Measurements from ENCODE around the gene GPBP1L1. TPM values are rescaled to one million over a fixed set of nuclear protein-coding genes. Genes with fewer than 3 reads are reported as not detected.

The GPBP1L1 gene
- total RNA-seq, 3 donors from 2014 or later, result 167 to 246 (median 179) TPM

DNA sequence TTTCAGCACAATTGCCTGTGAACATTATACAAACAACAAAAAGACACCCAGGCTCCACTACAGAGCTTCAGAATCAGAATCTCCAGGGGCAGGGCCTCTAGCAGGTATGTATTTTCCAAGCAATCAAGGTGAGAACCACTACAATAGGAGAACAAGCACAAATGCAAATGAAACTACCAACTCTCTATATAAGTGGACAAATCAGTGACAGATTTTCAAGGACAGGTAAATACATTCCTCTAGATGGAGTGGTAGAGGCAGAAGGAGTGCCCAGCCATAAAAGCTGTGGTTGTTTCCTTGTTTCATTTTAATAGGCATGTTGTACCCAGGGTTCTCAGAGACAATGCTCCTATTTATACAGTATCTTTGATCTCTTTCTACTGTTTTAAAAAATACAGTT lies 42.4 kb downstream of the GPBP1L1 start:
- Histone ChIP-seq H3K4me3 (no peak overlapping the region), H3K9me3 (no peaks in the 10 kb centered on the region), H3K36me3 (ENCODE audit: low read depth) (peaks cover 4% of the 10 kb centered on the region), H3K4me1 (ENCODE audit: low read depth) (peaks cover 18% of the 10 kb centered on the region)
- peak in 1 of 3 donors; percentile 67 for DNase-seq
- TF ChIP-seq, protein P1, sequence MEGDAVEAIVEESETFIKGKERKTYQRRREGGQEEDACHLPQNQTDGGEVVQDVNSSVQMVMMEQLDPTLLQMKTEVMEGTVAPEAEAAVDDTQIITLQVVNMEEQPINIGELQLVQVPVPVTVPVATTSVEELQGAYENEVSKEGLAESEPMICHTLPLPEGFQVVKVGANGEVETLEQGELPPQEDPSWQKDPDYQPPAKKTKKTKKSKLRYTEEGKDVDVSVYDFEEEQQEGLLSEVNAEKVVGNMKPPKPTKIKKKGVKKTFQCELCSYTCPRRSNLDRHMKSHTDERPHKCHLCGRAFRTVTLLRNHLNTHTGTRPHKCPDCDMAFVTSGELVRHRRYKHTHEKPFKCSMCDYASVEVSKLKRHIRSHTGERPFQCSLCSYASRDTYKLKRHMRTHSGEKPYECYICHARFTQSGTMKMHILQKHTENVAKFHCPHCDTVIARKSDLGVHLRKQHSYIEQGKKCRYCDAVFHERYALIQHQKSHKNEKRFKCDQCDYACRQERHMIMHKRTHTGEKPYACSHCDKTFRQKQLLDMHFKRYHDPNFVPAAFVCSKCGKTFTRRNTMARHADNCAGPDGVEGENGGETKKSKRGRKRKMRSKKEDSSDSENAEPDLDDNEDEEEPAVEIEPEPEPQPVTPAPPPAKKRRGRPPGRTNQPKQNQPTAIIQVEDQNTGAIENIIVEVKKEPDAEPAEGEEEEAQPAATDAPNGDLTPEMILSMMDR (IDR thresholded peaks at IDR 0.05), result peak; percentile 17
- intact Hi-C loops (cut with DNase I, micrococcal nuclease), result no loop called here
- ATAC-seq, result peak; percentile 94

DNA sequence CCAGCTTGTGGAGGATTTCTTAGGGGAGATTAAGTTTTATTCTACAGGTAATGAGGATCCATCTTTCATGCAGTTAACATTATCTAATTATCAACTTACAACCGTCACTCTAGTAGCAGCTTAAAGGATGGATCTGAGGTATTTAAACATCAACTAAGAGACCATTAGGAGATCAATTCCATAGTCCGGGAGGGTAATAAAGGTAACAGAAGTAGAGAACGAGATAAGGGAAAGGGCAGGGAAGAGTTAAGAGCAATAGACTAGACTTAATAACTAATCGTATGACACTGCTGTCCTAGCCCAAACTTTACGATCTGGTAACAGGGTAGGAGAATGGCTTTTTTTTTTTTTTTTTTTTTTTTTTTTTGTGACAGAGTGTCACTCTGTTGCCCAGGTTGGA lies 43.0 kb downstream of the GPBP1L1 start:
- Histone ChIP-seq H3K4me1 (ENCODE audit: low read depth) (peaks cover 18% of the 10 kb centered on the region), H3K9me3 (no peaks in the 10 kb centered on the region), H3K36me3 (ENCODE audit: low read depth) (peaks cover 9% of the 10 kb centered on the region), H3K4me3 (no peak overlapping the region)
- no peak for ATAC-seq
- no peak for DNase-seq
- intact Hi-C loops (cut with DNase I, micrococcal nuclease), result no loop called here
- TF ChIP-seq, protein P1 (IDR thresholded peaks at IDR 0.05), result no peak

- TF ChIP-seq, protein P1 (IDR thresholded peaks at IDR 0.05), result no peak
- Histone ChIP-seq H3K4me3 (no peak overlapping the region), H3K9me3 (no peaks in the 10 kb centered on the region), H3K4me1 (ENCODE audit: low read depth) (peaks cover 13% of the 10 kb centered on the region), H3K36me3 (ENCODE audit: low read depth) (peaks cover 9% of the 10 kb centered on the region)
- ATAC-seq, result no peak
- intact Hi-C loops (cut with DNase I, micrococcal nuclease), result no loop called here
- DNase-seq, result no peak
These were observed 46.0 kb downstream of the GPBP1L1 start for GRCh38 chr1:45640293-45640692.

GRCh38 chr1:45635211-45635610 lies 51.1 kb downstream of the GPBP1L1 start:
- H3K4me3 ChIP-seq, result no peak overlapping the region
- no peak for ATAC-seq
- TF ChIP-seq, protein P1 (IDR thresholded peaks at IDR 0.05), result no peak
- no peaks in the 10 kb centered on the region for H3K4me1 ChIP-seq (ENCODE audit: low read depth)
- H3K9me3 ChIP-seq, result no peaks in the 10 kb centered on the region
- H3K36me3 ChIP-seq (ENCODE audit: low read depth), result peaks cover 11% of the 10 kb centered on the region
- intact Hi-C loops (cut with DNase I, micrococcal nuclease), result no loop called here
- no peak for DNase-seq

DNA sequence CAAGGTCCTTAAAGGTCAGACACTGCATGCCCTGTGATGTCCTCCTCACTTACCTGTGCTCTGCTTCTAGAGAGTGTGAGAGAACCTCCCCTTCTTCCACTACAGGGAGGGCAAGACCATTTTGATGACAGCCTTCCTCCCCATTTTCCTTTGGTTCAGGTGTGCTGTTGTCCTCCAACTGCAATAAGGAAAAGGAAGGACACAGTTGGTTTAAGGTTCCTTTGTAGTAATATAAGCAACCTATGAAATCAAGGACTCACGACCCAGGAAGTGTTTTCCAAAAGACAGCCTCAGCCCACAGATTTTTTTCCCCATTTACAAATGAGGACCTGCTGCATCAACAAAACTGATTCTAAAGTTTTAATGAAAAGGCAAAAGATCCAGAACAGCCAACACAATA lies 55.9 kb downstream of the GPBP1L1 start:
- intact Hi-C loops (cut with DNase I, micrococcal nuclease), result no loop called here
- TF ChIP-seq, protein P1 (IDR thresholded peaks at IDR 0.05), result no peak
- H3K36me3 ChIP-seq (ENCODE audit: low read depth), result peaks cover 9% of the 10 kb centered on the region
- no peaks in the 10 kb centered on the region for H3K4me1 ChIP-seq (ENCODE audit: low read depth)
- H3K4me3 ChIP-seq, result no peak overlapping the region
- no peak for DNase-seq
- peak; percentile 61 for ATAC-seq
- no peaks in the 10 kb centered on the region for H3K9me3 ChIP-seq

- DNase-seq, result no peak
- intact Hi-C loops (cut with DNase I, micrococcal nuclease), result no loop called here
- peaks cover 9% of the 10 kb centered on the region for H3K36me3 ChIP-seq (ENCODE audit: low read depth)
- H3K4me1 ChIP-seq (ENCODE audit: low read depth), result no peaks in the 10 kb centered on the region
- peak; percentile 60 for ATAC-seq
- H3K9me3 ChIP-seq, result no peaks in the 10 kb centered on the region
- no peak overlapping the region for H3K4me3 ChIP-seq
- TF ChIP-seq, protein P1 (IDR thresholded peaks at IDR 0.05), result no peak
These were observed 57.3 kb downstream of the GPBP1L1 start for GRCh38 chr1:45629035-45629434.

Measured in mucosa of descending colon (tissue), 3 donors.